Subcutaneous abdominal adipose tissue (tissue), 5 donors: ENCODE data around the gene FFAR1.

ENCODE experiments used
- H3K27ac ChIP-seq: one replicate; pipeline ENCODE4 v1.7.0; 2013; ENCODE audit warnings: low read depth, mild to moderate bottlenecking, inconsistent platforms, low read length, moderate library complexity
- H3K27me3 ChIP-seq, 5 donors: one replicate each; pipeline ENCODE4 v1.7.0; 2013; ENCODE audit warnings: low read length in 5 of 5, inconsistent platforms in 1 of 5; ENCODE audit not compliant: control insufficient read depth in 5 of 5, insufficient read depth in 4 of 5
- H3K36me3 ChIP-seq, 5 donors: one replicate each; pipeline ENCODE4 v1.7.0; 2013; ENCODE audit warnings: low read length in 5 of 5; ENCODE audit not compliant: control insufficient read depth in 5 of 5, insufficient read depth in 5 of 5
- H3K4me1 ChIP-seq, 5 donors: one replicate each; pipeline ENCODE4 v1.7.0; 2013; ENCODE audit warnings: low read length in 5 of 5, mild to moderate bottlenecking in 3 of 5, moderate library complexity in 1 of 5; ENCODE audit not compliant: control insufficient read depth in 5 of 5, insufficient read depth in 5 of 5
- H3K4me3 ChIP-seq, 5 donors: one replicate each; pipeline ENCODE4 v1.7.0; 2013; ENCODE audit warnings: low read length in 5 of 5, low read depth in 1 of 5
- H3K9ac ChIP-seq, 5 donors: one replicate each; pipeline ENCODE4 v1.7.0; 2013; ENCODE audit warnings: low read length in 5 of 5, mild to moderate bottlenecking in 4 of 5, moderate library complexity in 3 of 5
- H3K9me3 ChIP-seq, 5 donors: one replicate each; pipeline ENCODE4 v1.7.0; 2013; ENCODE audit warnings: low read length in 5 of 5; ENCODE audit not compliant: control insufficient read depth in 5 of 5
- donor health status: healthy.
- donor health status: healthy.
- donor health status: healthy.
- donor health status: healthy.
- donor health status: healthy.

The FFAR1 gene

GRCh38 chr19:35380450-35381124, 32.9 kb downstream of the FFAR1 start:
- peaks cover 0 to 6% (median 3%) of the 10 kb centered on the region in 5 donors for H3K9me3 ChIP-seq
- no peaks in the 10 kb centered on the region for H3K27me3 ChIP-seq
- H3K9ac ChIP-seq: no peak overlapping the region
- no peak overlapping the region for H3K27ac ChIP-seq
- peaks cover 0 to 13% (median 8%) of the 10 kb centered on the region in 5 donors for H3K4me1 ChIP-seq
- H3K36me3 ChIP-seq: no peaks in the 10 kb centered on the region
- H3K4me3 ChIP-seq: no peak overlapping the region

- H3K9me3 ChIP-seq: peaks cover 0 to 8% (median 5%) of the 10 kb centered on the region in 5 donors
These were observed 33.6 kb downstream of the FFAR1 start for GRCh38 chr19:35381318-35381717.

GRCh38 chr19:35381926-35382325, 34.2 kb downstream of the FFAR1 start:
- Histone ChIP-seq H3K9me3 (peaks cover 0 to 11% (median 5%) of the 10 kb centered on the region in 5 donors), H3K4me1 (peaks cover 0 to 13% (median 8%) of the 10 kb centered on the region in 5 donors), H3K27ac (no peak overlapping the region), H3K4me3 (no peak overlapping the region), H3K27me3 (no peaks in the 10 kb centered on the region), H3K9ac (no peak overlapping the region), H3K36me3 (no peaks in the 10 kb centered on the region)

More at GRCh38 chr19:35381318-35381717, 33.6 kb downstream of the FFAR1 start:
- H3K4me3 ChIP-seq: no peak overlapping the region
- no peaks in the 10 kb centered on the region for H3K36me3 ChIP-seq
- H3K27me3 ChIP-seq: no peaks in the 10 kb centered on the region
- H3K27ac ChIP-seq: no peak overlapping the region
- H3K9ac ChIP-seq: no peak overlapping the region
- H3K4me1 ChIP-seq: peaks cover 0 to 13% (median 8%) of the 10 kb centered on the region in 5 donors

- no peak overlapping the region for H3K4me3 ChIP-seq
- no peak overlapping the region for H3K9ac ChIP-seq
- H3K9me3 ChIP-seq: peaks cover 0 to 11% (median 1%) of the 10 kb centered on the region in 5 donors
- H3K36me3 ChIP-seq: no peaks in the 10 kb centered on the region
- no peak overlapping the region for H3K27ac ChIP-seq
- no peaks in the 10 kb centered on the region for H3K27me3 ChIP-seq
- H3K4me1 ChIP-seq: peaks cover 0 to 10% (median 8%) of the 10 kb centered on the region in 5 donors
These were observed 35.8 kb downstream of the FFAR1 start for GRCh38 chr19:35383536-35383935.

- Histone ChIP-seq H3K9ac (no peak overlapping the region), H3K27ac (no peak overlapping the region)
These were observed 40.8 kb downstream of the FFAR1 start for GRCh38 chr19:35388277-35389054.

GRCh38 chr19:35389192-35389861, 41.6 kb downstream of the FFAR1 start:
- Histone ChIP-seq H3K27ac (no peak overlapping the region), H3K9ac (no peak overlapping the region), H3K27me3 (no peaks in the 10 kb centered on the region), H3K36me3 (no peaks in the 10 kb centered on the region), H3K4me3 (no peak overlapping the region), H3K9me3 (peaks cover 0 to 11% (median 0%) of the 10 kb centered on the region in 5 donors), H3K4me1 (no peaks in the 10 kb centered on the region)

More at GRCh38 chr19:35388277-35389054, 40.8 kb downstream of the FFAR1 start:
- Histone ChIP-seq H3K9me3 (peaks cover 0 to 11% (median 0%) of the 10 kb centered on the region in 5 donors), H3K4me1 (peaks cover 0 to 2% (median under 1%) of the 10 kb centered on the region in 5 donors), H3K27me3 (no peaks in the 10 kb centered on the region), H3K36me3 (no peaks in the 10 kb centered on the region), H3K4me3 (no peak overlapping the region)

GRCh38 chr19:35392742-35393715, 45.3 kb downstream of the FFAR1 start:
- Histone ChIP-seq H3K9ac (no peak overlapping the region), H3K27ac (no peak overlapping the region), H3K9me3 (no peaks in the 10 kb centered on the region)

GRCh38 chr19:35395382-35396199, 47.9 kb downstream of the FFAR1 start:
- Histone ChIP-seq H3K9me3 (no peaks in the 10 kb centered on the region), H3K9ac (no peak overlapping the region), H3K4me3 (no peak overlapping the region), H3K27ac (no peak overlapping the region), H3K36me3 (no peaks in the 10 kb centered on the region), H3K27me3 (no peaks in the 10 kb centered on the region), H3K4me1 (peaks cover 0 to 5% (median 0%) of the 10 kb centered on the region in 5 donors)

More at GRCh38 chr19:35392742-35393715, 45.3 kb downstream of the FFAR1 start:
- peaks cover 0 to 5% (median 0%) of the 10 kb centered on the region in 5 donors for H3K4me1 ChIP-seq
- no peaks in the 10 kb centered on the region for H3K36me3 ChIP-seq
- no peak overlapping the region for H3K4me3 ChIP-seq
- no peaks in the 10 kb centered on the region for H3K27me3 ChIP-seq
